ENCODE results near the gene CDCA4. TPM values are rescaled to one million over a fixed set of nuclear protein-coding genes. Genes with fewer than 3 reads are reported as not detected.

The CDCA4 gene
- total and polyA plus RNA-seq, 3 donors from 2014 or later = 18.3 to 27.5 (median 26.2) TPM

DNA sequence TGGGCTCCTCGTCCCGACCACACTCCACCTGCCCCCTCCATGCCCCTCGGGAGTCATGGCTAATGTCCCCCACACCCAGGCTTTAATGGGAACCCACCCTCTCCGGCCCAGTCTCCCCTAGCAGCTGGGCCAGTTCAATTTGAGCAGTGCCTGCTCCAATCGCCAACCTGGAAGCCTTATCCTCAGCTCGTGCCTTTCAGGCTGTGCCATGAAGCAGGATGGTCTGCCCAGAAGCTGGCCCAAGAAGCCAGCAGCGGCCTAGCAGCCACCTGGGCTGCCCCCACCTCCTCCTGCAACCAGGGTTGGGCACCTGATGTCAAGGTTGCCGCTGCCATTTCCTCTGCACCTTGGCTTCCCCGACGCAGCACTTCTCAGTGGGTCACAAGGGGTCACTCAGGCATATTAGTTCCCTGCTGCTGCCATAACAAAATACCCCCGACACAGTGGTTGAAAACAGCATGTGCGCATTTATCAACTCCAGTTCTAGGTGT is 37.6 kb downstream of the CDCA4 start:
- no peak for DNase-seq
- TF ChIP-seq, protein P1, sequence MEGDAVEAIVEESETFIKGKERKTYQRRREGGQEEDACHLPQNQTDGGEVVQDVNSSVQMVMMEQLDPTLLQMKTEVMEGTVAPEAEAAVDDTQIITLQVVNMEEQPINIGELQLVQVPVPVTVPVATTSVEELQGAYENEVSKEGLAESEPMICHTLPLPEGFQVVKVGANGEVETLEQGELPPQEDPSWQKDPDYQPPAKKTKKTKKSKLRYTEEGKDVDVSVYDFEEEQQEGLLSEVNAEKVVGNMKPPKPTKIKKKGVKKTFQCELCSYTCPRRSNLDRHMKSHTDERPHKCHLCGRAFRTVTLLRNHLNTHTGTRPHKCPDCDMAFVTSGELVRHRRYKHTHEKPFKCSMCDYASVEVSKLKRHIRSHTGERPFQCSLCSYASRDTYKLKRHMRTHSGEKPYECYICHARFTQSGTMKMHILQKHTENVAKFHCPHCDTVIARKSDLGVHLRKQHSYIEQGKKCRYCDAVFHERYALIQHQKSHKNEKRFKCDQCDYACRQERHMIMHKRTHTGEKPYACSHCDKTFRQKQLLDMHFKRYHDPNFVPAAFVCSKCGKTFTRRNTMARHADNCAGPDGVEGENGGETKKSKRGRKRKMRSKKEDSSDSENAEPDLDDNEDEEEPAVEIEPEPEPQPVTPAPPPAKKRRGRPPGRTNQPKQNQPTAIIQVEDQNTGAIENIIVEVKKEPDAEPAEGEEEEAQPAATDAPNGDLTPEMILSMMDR (IDR thresholded peaks at IDR 0.05) = no peak
- no peak for TF ChIP-seq POLR2A (IDR thresholded peaks at IDR 0.05)
- intact Hi-C loops (cut with DNase I; ENCODE audit: low total_unique reads) = no loop called here
- Histone ChIP-seq H3K9me3 (no peaks in the 10 kb centered on the region), H3K27ac (no peak overlapping the region), H3K27me3 (no peaks in the 10 kb centered on the region), H3K36me3 (ENCODE audit: low read depth, missing control alignments) (no peaks in the 10 kb centered on the region), H3K4me3 (no peak overlapping the region), H3K4me1 (peaks cover 8% of the 10 kb centered on the region)
- 81 to 85% methylated on average over 10 to 12 of the region's 12 CpGs for WGBS, 2 donors

GRCh38 chr14:104982548-104983230 is 38.2 kb downstream of the CDCA4 start:
- no peak for DNase-seq
- TF ChIP-seq, protein P1 (IDR thresholded peaks at IDR 0.05) = no peak
- TF ChIP-seq POLR2A (IDR thresholded peaks at IDR 0.05) = no peak
- H3K9me3 ChIP-seq = no peaks in the 10 kb centered on the region
- H3K27me3 ChIP-seq = no peaks in the 10 kb centered on the region
- no peak overlapping the region for H3K4me3 ChIP-seq
- H3K27ac ChIP-seq = no peak overlapping the region
- intact Hi-C loops (cut with DNase I; ENCODE audit: low total_unique reads) = no loop called here
- no peaks in the 10 kb centered on the region for H3K36me3 ChIP-seq (ENCODE audit: low read depth, missing control alignments)
- WGBS, 2 donors = 81 to 84% methylated on average over 9 to 10 of the region's 10 CpGs
- H3K4me1 ChIP-seq = peaks cover 9% of the 10 kb centered on the region

- Histone ChIP-seq H3K27ac (no peak overlapping the region), H3K4me3 (no peak overlapping the region), H3K36me3 (ENCODE audit: low read depth, missing control alignments) (no peaks in the 10 kb centered on the region), H3K27me3 (no peaks in the 10 kb centered on the region), H3K4me1 (peaks cover 12% of the 10 kb centered on the region), H3K9me3 (no peaks in the 10 kb centered on the region)
- intact Hi-C loops (cut with DNase I; ENCODE audit: low total_unique reads) = no loop called here
- 80 to 82% methylated on average over 4 to 17 of the region's 17 CpGs for WGBS, 2 donors
- no peak for DNase-seq
- TF ChIP-seq, protein P1 (IDR thresholded peaks at IDR 0.05) = no peak
- TF ChIP-seq POLR2A (IDR thresholded peaks at IDR 0.05) = no peak
These were observed 39.0 kb downstream of the CDCA4 start for GRCh38 chr14:104981699-104982541.

GRCh38 chr14:104980611-104981531 is 40.0 kb downstream of the CDCA4 start:
- H3K4me1 ChIP-seq = peaks cover 5% of the 10 kb centered on the region
- no peaks in the 10 kb centered on the region for H3K27me3 ChIP-seq
- no peaks in the 10 kb centered on the region for H3K9me3 ChIP-seq
- WGBS, 2 donors = 88 to 100% methylated on average over 3 to 21 of the region's 22 CpGs
- H3K27ac ChIP-seq = no peak overlapping the region
- intact Hi-C loops (cut with DNase I; ENCODE audit: low total_unique reads) = no loop called here
- TF ChIP-seq POLR2A (IDR thresholded peaks at IDR 0.05) = no peak
- TF ChIP-seq, protein P1 (IDR thresholded peaks at IDR 0.05) = no peak
- DNase-seq = no peak
- no peak overlapping the region for H3K4me3 ChIP-seq
- no peaks in the 10 kb centered on the region for H3K36me3 ChIP-seq (ENCODE audit: low read depth, missing control alignments)

Data from testis (tissue), 3 donors.